DMS53 (cell line): ENCODE results near the gene VAV2.
"Not testable (repeated sequence)": the region's sequence is repeated elsewhere in the genome, so short reads cannot be mapped to it uniquely, and the experiment has no call there.

Experiments used
- DNase-seq: peaks from one replicate; lab custom pipeline; 2025; lab: John Stamatoyannopoulos, UW

VAV2 gene

DNA sequence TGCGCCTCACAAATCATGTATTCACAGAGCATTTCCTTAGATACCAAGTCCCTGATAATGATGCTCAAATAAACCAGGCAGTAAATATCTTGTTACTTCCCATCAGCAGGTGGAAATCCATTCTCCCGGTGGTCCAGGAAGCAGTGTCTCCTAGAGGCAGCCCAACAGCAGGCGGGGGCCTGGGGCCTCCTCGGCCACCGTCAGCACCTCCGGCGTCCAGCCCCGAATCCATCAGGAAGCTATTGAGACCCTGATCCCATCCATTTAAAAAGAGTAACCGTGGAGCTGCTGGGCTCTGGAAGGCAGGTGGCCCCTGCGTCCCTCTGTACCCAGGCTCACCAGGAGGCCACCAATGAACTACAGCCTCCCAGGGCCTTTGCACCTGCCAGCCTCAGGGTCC lies 54.0 kb downstream of the VAV2 start:
- no peak for DNase-seq

DNA sequence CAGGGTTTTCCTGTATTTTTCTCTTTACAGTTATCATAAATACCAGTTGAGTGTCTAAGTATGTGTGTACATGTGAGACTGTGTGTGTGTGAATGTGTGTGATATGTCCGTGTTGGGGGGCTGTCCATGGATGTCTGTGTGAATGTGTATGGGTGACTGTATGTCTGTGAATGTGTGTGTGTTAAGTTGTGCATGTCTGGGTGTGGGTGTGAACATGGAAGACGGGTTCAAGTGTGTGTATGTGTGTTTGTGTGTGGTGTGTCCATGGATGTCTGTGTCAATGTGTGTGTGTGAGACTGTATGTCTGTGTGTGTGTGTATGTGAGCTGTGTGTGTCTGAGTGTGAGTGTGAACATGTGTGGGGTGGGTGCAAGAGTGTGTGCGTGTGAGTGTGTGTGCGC lies 55.0 kb downstream of the VAV2 start:
- DNase-seq = no peak

DNA sequence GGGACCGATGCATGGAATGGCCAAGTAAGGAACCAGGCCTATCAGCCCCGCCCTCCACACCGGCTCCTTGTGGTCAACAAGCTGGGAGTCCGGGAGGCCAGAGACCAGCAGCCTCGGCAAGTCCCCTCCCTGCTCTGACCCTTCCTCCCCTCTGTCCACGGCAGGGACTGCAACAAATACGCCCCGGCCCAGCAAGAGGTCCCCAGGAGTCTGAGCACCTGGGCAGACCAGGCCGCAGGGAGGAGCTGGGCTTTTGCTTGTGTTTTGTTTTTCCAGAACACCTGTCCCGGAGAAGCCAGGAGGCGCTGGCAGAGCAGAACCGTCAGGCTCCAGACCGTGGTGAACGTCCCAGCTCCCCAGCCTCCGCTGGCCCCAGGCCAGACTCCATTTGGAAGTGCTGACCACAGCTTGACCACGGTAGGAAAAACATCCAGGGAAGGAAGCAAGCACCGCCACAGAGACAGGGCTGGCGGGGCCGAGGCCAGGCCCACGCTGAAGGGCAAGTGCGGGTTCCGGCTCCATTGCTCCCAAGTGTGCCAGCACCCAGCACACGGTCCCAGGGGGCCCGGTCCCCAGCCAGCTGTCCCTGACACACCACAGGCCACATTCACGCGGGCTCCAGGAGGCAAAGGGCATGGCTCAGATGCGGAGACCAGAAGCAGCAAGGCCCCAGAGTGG lies 56.7 kb downstream of the VAV2 start:
- DNase-seq = no peak

DNA sequence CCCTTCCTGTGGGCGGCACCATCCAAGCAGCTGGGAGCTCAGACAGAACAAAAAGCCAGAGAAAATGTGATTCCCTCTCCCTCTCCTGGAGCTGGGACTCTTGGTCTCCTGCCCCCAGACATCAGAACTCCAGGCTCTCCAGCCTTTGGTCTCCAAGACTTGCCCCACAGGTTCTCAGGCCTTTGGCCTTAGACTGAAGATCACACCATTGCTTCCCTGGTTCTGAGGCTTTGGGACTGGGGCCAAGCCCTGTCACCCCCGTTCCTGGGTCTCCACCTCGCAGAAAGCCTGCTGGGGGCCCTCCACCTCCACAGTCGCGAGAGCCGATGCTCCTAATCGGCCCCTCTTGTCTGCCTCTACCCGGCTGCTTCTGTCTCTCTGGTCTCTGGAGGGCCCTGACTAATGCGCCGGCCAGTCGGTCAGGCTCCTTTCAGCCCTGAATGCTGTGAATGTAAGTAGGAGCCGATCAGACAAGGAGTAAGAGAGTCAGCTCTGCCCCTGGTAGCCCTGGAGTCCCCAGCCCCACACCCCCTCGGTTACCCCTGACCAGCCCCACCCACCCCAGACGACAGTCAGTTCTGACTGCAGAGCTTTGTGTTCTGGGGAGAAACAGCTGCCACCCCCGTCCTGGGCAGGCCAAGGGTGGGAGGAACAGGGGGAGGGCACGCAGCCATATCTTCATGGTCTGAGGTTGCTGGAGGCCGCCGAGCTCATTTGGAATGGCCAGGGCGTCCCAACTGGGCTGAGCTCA lies 57.5 kb downstream of the VAV2 start:
- DNase-seq = no peak

DNA sequence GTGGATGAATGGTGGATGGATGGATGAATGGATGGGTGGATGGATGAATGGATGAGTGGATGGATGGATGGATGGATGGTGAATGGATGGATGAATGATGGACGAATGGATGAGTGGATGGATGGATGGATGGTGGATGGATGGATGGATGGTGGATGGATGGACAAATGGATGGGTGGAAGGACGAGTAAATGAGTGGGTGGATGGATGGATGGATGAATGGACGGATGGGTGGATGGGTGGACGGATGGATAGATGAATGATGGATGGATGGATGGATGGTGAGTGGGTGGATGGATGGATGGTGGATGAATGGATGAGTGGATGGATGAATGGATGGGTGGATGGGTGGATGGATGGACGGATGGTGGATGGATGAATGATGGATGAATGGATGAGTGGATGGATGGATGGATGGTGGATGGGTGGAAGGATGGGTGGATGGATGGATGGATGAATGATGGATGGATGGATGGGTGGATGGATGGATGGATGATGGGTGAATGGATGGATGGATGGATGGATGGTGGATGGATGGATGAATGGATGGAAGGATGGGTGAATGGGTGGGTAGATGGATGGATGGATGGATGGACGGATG lies 58.6 kb downstream of the VAV2 start:
- no peak for DNase-seq

DNA sequence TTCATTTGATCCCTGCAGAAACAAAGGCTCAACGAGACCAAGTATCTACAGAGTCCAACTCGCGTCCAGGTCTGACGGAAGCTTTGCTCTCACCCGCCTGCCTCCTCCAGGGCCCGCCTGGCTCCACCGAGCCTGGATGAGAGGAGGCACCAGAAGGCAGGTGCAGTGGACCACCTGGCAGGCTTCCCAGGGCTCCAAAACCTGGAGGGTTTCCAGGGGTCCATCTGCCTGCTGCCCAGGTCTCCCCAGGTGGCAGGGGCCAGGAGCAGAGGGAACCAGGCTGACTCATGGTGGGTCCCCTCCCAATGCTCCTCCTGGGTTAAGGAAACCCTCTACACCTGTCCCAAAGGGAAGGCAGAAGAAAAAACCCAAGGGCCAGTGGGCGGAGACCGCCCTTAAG lies 59.5 kb downstream of the VAV2 start:
- DNase-seq = peak; percentile 57

DNA sequence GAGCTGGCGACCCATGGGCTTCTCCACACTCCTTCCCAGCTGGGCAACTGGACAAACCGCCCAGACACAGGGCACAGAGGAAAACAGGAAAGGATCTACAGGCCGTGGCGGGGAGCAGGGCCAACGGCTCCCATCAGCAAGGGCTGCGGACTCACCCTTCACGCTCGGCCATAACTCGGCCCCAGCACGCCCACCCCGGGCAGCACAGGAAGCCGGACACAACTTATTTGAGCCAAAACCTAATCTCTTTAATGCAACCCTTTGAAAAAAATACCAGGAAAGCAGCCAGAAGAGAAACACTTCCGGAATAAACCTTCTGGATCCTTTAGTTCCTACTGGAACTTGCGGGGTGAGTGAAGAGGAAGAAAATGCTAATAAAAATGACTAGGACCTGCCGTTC lies 59.9 kb downstream of the VAV2 start:
- no peak for DNase-seq

DNA sequence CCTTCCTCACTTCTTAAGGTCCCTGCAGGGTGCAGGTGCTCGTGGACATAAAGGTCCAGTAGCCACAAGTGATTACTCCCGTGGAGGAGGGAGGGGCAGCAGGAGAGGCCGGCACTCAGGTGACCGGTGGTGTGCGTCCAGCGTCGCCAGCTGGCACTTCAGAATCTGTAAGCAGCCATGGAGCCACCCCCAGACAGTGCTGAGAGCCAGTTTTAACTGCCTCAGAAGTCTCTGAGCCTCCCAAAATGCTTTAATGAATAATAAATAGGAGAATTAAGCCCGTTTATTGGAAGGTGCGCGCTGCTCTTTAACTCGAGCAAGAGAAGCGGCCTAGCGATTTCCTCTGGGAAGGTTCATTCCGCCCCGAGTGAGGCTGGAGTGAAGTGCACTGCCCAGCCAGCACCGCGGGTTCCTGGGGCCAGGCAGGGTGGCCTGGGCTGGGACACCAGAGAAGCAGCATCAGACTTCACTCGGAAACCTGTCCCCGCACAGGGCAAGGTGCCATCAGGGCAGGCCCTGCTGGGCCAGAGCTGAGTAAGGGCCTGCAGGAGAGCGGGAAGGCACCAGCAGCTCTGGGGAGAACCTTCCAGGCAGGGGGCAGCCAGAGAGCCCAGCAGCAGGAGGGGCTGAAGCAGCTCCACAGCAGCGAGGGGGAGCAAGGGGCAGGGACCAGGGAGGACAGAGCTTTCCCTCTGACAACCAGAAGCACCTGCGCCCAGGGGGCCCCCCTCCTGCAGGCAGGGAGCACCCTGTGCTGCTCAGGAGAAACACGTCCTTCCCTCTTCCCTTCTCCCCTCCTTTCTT lies 61.2 kb downstream of the VAV2 start:
- DNase-seq = peak; percentile 53

DNA sequence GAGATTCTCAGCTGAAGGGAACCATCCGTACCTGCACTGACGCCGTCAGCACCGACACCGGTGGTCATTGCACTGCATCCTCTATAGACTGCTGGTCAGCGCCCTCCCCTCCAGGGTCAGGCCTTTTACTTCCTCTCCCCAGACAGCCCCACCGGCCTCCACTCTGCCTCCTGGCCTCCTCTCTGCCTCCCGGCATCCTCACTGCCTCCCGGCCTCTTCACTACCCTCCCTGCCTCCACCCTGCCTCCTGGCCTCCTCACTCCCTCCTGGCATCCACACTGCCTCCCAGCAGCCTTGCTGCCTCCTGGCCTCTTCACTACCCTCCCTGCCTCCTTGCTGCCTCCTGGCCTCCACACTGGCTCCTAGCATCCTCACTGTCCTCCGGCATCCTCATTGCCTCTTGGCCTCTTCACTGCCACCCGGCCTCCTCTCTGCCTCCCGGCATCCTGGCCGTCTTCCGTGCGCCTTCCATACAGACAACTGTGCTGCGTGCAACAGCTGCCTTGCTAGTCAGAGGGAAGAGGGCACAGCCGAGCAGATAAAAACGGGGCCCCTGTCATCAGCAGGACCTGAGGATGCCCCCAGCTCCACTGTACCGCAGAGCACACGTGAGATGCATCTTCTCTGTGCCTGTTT lies 62.0 kb downstream of the VAV2 start:
- no peak for DNase-seq

DNA sequence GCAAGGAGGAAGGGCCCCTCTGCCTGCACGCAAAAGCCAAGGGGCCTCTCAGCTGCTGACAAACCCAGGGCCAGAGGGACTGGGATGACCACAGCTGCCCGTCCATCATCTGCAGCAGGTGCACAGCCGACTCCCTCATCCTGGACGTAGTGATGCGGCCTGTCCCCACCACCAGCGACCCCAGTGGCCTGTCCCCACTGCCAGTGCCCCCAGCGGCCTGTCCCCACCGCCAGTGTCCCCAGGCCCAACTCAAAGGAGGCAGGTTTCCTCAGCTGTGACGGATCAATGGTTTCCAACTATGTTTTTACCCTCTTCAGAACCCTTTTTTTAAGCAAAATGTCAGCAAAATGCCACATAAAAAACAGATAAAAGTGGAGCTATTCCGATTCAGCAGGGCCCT lies 62.5 kb downstream of the VAV2 start:
- no peak for DNase-seq

DNA sequence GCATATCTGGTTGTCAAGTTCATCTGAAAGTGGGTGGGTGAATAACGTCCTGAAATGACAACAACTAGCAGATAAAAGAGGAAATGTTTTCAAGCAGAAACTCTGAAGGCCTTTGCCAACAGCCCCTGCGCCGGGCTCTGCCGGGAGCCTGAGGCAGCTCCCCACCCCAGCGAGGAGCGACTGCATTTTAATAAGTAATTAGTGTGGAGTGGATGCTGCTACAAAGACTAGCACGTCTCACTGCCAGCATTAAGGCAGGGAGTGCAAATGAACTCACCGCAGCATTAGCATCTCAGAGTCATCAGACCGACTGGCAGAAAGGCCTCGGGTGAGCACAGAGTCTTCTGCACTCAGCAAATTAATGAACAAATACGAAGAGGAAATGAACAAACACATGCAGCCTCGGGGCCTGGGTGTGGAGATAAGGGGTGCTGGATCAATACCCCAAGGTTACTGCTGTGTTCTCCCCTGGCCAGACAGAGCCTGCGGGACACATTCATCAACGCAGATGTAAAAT lies 63.8 kb downstream of the VAV2 start:
- no peak for DNase-seq

DNA sequence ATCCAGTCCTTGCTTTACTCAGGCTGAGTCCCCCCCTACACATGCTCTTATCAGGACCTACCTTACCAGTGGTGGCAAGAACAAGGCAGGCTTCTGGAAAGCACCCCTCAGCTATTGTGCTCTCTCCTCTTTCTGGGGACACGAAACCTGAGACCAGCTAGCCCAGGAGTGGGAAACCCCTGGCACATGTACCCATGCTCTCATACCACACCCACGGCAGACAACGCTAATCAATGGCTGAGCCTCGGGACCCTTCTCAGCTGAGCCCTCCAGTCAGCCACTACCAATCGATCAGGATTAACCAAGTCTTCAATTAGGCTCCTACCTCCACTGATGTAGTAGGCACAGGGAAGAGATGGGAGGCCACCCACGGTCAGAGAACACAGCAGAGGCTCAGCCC lies 65.1 kb downstream of the VAV2 start:
- no peak for DNase-seq

DNA sequence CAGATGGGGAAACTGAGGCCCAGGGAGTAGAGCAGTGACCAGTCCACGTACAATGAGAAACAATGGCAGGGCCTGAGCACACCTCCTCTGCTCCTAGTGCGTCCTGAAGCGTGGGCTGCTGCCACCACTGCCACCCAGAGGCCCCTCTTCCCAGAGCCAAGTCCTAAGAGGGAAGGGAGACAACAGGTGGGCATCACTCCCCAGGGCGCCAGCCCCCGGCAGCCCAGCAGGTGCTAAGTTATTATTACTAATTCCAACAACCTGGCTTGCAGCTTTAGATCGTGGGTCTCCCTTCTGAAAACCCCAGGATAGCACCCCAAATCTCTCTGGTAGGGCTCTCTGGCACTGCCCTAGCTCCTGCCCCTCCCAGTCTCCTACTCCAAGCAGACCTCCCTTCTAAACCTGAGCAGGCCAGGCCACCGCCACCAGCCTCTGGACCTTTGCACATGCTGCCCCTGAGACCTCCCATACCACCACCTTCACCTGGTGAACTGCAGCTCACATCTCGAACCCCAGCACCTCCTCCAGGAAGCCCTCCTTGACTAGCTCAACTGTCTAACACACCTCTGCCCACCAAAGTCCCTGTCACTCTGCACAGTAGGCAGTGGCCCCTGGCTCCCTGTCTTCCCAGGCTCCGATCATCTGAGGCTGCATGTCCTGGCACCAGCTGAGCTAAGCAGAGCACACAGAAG lies 65.8 kb downstream of the VAV2 start:
- no peak for DNase-seq

DNA sequence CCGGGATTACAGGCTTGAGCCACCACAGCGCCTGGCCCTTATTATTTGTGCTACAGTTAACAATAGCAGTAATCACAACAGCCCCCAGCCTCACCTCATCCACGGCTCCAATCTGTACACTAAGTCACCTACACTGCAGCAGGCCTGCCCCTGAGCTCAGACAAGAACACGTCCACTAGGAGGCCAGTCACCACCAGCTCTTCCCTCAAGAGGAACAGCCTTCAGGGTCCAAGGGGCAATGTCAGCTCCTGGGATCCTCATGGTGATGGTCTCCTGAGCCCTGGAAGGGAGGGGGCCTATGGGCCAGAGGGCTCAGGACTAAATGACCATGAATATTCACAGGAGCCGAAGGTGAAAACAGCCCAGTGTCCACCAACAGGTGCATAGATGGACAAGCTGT lies 67.7 kb downstream of the VAV2 start:
- DNase-seq = no peak

DNA sequence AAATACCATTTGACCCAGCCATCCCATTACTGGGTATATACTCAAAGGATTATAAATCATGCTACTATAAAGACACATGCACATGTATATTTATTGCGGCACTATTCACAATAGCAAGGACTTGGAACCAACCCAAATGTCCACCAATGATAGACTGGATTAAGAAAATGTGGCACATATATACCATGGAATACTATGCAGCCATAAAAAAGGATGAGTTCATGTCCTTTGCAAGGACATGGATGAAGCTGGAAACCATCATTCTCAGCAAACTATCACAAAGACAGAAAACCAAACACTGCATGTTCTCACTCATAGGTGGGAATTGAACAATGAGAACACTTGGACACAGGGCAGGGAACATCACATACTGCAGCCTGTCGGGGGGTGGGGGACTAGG lies 68.5 kb downstream of the VAV2 start:
- DNase-seq = not testable (repeated sequence)

DNA sequence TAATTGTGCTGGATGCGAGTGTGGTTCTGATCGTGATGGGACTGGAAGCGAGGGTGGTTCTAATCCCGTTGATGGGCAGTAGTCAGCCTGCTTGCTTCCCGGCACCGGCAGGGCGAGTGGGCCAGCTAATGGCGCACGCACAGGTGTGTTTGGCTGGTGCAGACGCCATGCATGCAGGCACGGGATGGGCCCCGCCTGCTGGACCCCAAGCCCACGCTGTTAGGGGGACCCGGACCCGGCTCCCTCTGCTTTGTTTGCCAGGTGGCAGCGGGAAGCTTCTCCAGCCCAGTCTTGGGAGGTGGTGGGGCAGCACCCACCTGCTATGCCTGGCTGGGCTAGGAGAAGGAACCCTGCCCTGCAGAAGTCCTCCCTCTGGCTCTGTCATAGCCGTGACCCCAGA lies 70.3 kb downstream of the VAV2 start:
- no peak for DNase-seq

DNA sequence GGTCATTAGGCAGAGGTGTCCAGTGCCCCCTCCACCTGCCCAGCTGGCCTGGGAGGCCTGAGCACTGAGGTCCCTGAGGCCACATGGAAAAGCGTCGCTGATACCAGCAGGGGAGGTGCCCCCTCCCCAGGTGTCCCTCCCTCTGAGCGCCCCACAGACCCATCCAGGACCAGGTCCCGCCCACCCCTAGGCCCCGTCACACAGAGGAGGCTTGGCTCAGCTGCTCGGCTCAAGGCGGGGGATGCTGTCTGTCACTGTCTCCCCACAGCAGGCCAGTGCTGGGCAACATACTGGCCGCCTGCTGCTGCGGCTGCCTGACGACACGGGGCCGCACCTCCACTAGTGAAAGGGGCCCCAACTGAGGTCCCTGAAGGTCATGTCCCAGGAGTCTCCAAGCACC lies 71.7 kb downstream of the VAV2 start:
- DNase-seq = no peak

DNA sequence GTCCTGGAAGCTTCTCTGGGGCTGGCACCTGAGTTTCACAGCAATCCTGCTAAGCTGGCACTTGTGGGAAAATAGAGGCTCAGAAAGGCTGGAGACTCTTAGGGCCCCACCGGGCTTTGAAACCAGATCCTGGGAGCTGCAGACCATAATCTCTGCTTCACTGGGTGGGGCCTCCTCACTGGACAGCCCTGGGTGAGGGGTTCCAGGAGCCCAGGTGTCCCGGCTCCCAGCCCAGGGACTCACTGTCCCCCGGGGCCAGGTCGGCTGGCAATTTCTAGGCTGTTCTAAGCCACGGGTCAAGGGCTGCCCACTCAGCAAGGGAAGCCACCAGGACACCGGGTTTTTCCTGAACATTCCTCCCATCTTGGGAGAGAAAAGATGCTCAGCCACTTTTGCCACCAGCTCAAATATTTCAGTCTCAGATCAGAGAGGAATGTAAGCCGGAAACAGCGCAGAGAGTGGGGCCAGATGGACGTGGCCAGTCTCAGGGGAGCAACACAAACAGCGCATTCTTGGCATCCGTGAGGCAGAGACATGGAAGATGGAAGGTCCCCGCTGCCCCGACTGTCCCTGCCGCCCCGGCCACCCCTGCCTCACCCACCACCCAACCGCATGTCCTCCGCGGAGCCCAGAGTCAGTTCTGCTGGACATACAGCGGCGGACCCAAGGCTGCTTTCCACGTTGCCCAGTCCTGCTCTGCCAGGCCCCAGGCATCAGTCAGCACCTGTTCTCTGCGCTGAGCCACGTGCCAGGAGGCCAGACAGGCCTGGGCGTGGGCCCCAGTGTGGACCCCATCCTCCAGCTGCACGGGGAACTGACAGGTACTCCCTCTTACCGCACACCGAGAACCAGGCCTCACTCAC lies 72.6 kb downstream of the VAV2 start:
- DNase-seq = no peak

DNA sequence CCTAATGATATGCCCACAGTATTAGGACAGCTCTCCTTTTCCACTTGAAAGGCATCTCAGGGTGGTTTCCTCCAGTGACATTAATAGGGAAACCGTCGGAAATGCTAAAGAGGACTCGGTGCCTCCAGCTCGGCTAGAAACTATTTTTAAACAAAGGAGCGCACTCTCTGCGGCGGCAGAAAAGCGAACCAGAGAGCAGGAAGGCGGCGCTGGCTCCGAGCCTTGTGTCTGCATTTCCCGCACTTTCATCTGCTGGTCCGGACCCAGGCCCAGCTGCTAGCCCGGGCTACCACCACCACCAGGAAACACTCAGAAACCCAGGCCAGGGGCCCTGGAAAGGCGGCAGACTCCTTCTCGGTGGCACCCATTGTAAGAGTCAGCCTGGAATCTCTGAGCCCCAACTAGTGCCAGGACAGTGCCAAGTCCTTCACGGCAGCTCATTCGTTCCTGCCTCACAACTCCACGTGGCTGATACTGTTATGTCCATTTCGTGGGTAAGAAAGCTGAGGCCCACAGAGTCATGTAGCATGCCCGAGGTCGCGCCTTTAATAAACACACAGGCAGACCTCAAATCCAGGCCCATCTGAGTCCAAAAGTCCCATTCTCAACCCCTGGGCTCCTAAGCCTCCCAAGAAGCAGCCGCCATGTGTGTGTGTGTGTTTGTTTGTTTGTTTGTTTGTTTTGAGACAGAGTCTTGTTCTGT lies 73.9 kb downstream of the VAV2 start:
- no peak for DNase-seq

DNA sequence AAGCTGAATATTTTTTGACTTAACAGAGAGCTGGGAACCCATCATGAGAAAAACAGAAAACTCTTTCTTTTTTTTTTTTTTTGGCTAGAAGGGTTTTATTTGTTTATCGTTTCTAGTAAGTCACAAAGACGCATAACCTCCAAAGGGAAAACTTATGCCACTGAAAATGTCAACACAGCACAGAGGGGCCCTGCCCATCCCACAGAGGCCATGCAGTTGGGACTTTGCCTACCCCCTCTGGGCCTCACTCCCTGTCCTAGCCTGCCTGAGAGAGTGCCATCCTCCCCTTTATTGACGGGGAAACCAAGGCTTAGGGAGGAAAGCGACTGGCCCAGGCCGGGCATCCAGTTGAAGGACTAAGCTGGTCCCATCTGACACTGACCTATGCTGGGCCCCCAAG lies 74.7 kb downstream of the VAV2 start:
- no peak for DNase-seq
